SK-N-MC (cell line): ENCODE results near the gene EPHA3.

Source experiments
- EZH2 ChIP-seq: fragments of 200-600 bp; sonication (generic); IDR thresholded peaks from one replicate; pipeline ENCODE4 v1.6.1; 2017; ENCODE audit warnings: antibody characterized with exemption
- FOXP2 ChIP-seq: optimal IDR thresholded peaks from 2 replicates; pipeline ENCODE3; 2011; ENCODE audit warnings: mild to moderate bottlenecking, moderate library complexity; ENCODE audit not compliant: insufficient read depth; ENCODE audit errors: extremely low read length, control extremely low read depth
- POLR2AphosphoS5 ChIP-seq: IDR thresholded peaks from 2 replicates; pipeline ENCODE4 v1.6.1; 2012; ENCODE audit warnings: mild to moderate bottlenecking, low read depth, low read length, borderline replicate concordance

- no peak for TF ChIP-seq EZH2
- TF ChIP-seq POLR2AphosphoS5 = no peak
- no peak for TF ChIP-seq FOXP2
These were observed 6.7 kb downstream of the EPHA3 start for GRCh38 chr3:89113893-89114840.
